Measurements from ENCODE around the gene SEMA5A. TPM values are rescaled to one million over a fixed set of nuclear protein-coding genes. Genes with fewer than 3 reads are reported as not detected.
A peak's percentile ranks its signal among the peaks of the same experiment; 100 is the strongest.

SEMA5A gene, protein sequence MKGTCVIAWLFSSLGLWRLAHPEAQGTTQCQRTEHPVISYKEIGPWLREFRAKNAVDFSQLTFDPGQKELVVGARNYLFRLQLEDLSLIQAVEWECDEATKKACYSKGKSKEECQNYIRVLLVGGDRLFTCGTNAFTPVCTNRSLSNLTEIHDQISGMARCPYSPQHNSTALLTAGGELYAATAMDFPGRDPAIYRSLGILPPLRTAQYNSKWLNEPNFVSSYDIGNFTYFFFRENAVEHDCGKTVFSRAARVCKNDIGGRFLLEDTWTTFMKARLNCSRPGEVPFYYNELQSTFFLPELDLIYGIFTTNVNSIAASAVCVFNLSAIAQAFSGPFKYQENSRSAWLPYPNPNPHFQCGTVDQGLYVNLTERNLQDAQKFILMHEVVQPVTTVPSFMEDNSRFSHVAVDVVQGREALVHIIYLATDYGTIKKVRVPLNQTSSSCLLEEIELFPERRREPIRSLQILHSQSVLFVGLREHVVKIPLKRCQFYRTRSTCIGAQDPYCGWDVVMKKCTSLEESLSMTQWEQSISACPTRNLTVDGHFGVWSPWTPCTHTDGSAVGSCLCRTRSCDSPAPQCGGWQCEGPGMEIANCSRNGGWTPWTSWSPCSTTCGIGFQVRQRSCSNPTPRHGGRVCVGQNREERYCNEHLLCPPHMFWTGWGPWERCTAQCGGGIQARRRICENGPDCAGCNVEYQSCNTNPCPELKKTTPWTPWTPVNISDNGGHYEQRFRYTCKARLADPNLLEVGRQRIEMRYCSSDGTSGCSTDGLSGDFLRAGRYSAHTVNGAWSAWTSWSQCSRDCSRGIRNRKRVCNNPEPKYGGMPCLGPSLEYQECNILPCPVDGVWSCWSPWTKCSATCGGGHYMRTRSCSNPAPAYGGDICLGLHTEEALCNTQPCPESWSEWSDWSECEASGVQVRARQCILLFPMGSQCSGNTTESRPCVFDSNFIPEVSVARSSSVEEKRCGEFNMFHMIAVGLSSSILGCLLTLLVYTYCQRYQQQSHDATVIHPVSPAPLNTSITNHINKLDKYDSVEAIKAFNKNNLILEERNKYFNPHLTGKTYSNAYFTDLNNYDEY
- total RNA-seq (2021; ENCODE audit: unreplicated experiment) (0.15 TPM), Bru-seq, nascent RNA (percentile 4 among the genes with signal in this experiment), BruChase-seq, experiment 1, labeled RNA remaining after a 2-hour chase (percentile 4 among the genes with signal in this experiment), BruChase-seq, experiment 2, labeled RNA remaining after a 6-hour chase (percentile 3 among the genes with signal in this experiment)
- polyA plus RNA-seq (2012; ENCODE audit: insufficient read length) = not detected
- long read RNA-seq = 0 reads

DNA sequence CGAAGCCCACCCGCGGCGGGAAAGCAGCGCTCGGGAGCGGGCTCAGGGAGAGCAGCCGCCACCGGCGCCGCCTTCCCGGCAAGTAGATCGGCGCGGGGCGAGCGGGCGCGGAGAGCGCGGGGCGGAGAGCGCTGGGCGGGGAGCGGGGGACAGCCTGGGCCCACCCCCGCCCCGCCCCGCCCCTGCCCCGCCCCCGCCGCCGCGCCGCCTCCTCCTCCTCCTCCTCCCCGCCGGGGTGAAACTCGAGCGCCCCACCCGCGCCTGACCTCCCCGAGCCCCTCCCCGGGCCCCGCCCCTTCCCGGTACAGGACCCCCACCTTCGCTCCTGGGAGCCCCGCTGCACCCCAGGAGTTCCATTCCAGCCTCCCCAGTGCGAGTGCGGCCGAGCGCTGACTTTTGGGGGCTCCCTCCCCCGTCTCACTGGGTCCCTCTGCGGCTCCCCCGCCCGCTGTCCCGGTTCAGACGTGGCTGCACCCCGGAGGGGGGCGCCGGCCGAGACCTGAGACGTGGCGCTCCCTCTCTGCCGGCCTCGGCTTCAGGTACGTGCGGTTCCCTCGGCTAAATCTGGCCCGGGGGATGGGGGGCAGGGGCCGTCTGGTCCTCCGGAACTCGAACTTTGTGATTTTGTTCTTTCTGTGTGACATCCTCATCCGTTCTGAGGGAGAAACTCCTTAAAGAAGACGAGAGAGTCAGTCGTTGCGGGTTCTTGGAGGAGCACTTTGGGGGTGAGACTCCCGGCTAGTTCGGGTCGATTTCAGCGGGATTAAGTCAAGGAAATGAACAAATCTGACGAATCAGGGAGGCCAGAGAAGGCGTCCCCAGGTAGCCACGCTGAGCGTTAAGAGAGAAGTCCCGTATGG, at the start of gene SEMA5A:
TSS of gene SEMA5A (minus strand) at position 84 of the 860 bp plus-strand sequence. CDS start 166,129 bp downstream, outside the sequence.
- no peak within 1 kb of the TSS for H3K27ac ChIP-seq (ENCODE audit: low read length)
- peak within 1 kb of the TSS; percentile 36 to 44 for H3K4me3 ChIP-seq (ENCODE audit: low read depth in 2 of 2, low read length in 2 of 2)
- intact Hi-C loops (cut with micrococcal nuclease; ENCODE audit: unreplicated experiment) (no loop called here), in situ Hi-C loops (cut with HindIII; ENCODE audit: low pct_unique_long_range_greater_than_20kb, low sequenced_read_pairs) (loop anchor here (25.0 kb wide), 1 partner anchor 1609 kb away; no protein-coding TSS in a partner anchor)
- no peak for DNase-seq (ENCODE audit: low read depth, low spot score)
- H3K27me3 ChIP-seq (ENCODE audit: control insufficient read depth, insufficient read depth, low read length) = peaks cover 22% of the 10 kb centered on the region
- POLR2A ChIA-PET = no interaction called here
- no peaks in the 10 kb centered on the region for H3K9me3 ChIP-seq (ENCODE audit: control insufficient read depth, insufficient read depth, low read depth, low read length)
- CTCF ChIA-PET = no interaction called here
- ATAC-seq = peak; percentile 64; the same call in 1 of the 2 replicates
- no TSS peak for BruUV-seq (replicated peaks)
- TF ChIP-seq TCF7L2 (IDR thresholded peaks at IDR 0.05; ENCODE audit: low read depth, low read length) = no peak
- TF ChIP-seq, protein P1, sequence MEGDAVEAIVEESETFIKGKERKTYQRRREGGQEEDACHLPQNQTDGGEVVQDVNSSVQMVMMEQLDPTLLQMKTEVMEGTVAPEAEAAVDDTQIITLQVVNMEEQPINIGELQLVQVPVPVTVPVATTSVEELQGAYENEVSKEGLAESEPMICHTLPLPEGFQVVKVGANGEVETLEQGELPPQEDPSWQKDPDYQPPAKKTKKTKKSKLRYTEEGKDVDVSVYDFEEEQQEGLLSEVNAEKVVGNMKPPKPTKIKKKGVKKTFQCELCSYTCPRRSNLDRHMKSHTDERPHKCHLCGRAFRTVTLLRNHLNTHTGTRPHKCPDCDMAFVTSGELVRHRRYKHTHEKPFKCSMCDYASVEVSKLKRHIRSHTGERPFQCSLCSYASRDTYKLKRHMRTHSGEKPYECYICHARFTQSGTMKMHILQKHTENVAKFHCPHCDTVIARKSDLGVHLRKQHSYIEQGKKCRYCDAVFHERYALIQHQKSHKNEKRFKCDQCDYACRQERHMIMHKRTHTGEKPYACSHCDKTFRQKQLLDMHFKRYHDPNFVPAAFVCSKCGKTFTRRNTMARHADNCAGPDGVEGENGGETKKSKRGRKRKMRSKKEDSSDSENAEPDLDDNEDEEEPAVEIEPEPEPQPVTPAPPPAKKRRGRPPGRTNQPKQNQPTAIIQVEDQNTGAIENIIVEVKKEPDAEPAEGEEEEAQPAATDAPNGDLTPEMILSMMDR (IDR thresholded peaks at IDR 0.05) = no peak
- peaks cover 9% of the 10 kb centered on the region for H3K4me1 ChIP-seq (ENCODE audit: control insufficient read depth, insufficient read depth, low read length)
- H3K36me3 ChIP-seq (ENCODE audit: control insufficient read depth, insufficient read depth, low read length) = no peaks in the 10 kb centered on the region

DNA sequence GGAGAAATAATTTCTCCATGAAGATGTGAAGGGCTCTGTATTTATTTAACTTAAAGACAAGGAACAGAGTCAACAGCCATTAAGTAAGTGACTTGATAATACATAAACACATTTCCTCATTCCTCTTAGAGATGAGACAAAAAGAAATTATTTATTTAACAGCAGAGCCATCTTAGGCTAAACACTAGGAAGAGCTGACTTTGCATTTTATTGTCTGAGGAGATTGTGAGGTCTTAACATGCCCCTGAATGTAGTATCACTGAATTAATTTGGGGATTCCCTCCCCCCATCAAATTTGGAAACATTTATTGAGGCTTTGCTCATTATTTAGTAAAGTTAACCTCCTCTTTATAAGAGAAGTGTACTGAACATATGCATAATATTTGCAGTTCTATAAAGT, 49.0 kb upstream of the SEMA5A start:
- Histone ChIP-seq H3K4me3 (ENCODE audit: low read depth in 2 of 2, low read length in 2 of 2) (no peak overlapping the region), H3K27me3 (ENCODE audit: control insufficient read depth, insufficient read depth, low read length) (peaks cover 2% of the 10 kb centered on the region; the same call in 1 of the 2 replicates), H3K4me1 (ENCODE audit: control insufficient read depth, insufficient read depth, low read length) (no peaks in the 10 kb centered on the region), H3K27ac (ENCODE audit: low read length) (no peak overlapping the region), H3K36me3 (ENCODE audit: control insufficient read depth, insufficient read depth, low read length) (no peaks in the 10 kb centered on the region), H3K9me3 (ENCODE audit: control insufficient read depth, insufficient read depth, low read depth, low read length) (no peaks in the 10 kb centered on the region)
- ChIA-PET POLR2A (no interaction called here), CTCF (no interaction called here)
- DNase-seq (ENCODE audit: low read depth, low spot score) (no peak), ATAC-seq (no peak)
- intact Hi-C loops (cut with micrococcal nuclease; ENCODE audit: unreplicated experiment) = no loop called here
- BruUV-seq (replicated peaks) = no TSS peak
- in situ Hi-C loops (cut with HindIII; ENCODE audit: low pct_unique_long_range_greater_than_20kb, low sequenced_read_pairs) = no loop called here
- TF ChIP-seq, protein P2, sequence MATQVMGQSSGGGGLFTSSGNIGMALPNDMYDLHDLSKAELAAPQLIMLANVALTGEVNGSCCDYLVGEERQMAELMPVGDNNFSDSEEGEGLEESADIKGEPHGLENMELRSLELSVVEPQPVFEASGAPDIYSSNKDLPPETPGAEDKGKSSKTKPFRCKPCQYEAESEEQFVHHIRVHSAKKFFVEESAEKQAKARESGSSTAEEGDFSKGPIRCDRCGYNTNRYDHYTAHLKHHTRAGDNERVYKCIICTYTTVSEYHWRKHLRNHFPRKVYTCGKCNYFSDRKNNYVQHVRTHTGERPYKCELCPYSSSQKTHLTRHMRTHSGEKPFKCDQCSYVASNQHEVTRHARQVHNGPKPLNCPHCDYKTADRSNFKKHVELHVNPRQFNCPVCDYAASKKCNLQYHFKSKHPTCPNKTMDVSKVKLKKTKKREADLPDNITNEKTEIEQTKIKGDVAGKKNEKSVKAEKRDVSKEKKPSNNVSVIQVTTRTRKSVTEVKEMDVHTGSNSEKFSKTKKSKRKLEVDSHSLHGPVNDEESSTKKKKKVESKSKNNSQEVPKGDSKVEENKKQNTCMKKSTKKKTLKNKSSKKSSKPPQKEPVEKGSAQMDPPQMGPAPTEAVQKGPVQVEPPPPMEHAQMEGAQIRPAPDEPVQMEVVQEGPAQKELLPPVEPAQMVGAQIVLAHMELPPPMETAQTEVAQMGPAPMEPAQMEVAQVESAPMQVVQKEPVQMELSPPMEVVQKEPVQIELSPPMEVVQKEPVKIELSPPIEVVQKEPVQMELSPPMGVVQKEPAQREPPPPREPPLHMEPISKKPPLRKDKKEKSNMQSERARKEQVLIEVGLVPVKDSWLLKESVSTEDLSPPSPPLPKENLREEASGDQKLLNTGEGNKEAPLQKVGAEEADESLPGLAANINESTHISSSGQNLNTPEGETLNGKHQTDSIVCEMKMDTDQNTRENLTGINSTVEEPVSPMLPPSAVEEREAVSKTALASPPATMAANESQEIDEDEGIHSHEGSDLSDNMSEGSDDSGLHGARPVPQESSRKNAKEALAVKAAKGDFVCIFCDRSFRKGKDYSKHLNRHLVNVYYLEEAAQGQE (IDR thresholded peaks at IDR 0.05; ENCODE audit: insufficient read depth in 1 of 2, low read depth in 2 of 2, low read length in 1 of 2) = no peak
- TF ChIP-seq, protein P1 (IDR thresholded peaks at IDR 0.05) = no peak
- TF ChIP-seq SIN3A (IDR thresholded peaks at IDR 0.05; ENCODE audit: borderline replicate concordance, insufficient read depth, low read depth, low read length) (no peak), TCF7L2 (IDR thresholded peaks at IDR 0.05; ENCODE audit: low read depth, low read length) (no peak), POLR2AphosphoS5 (IDR thresholded peaks at IDR 0.05; ENCODE audit: low read depth, low read length) (no peak)
